H1 (cell line): ENCODE results near the gene KRTAP10-12. TPM values are rescaled to one million over a fixed set of nuclear protein-coding genes. Genes with fewer than 3 reads are reported as not detected.
A peak's percentile ranks its signal among the peaks of the same experiment; 100 is the strongest.

Source experiments
- CTCF ChIA-PET: fragments of 300-600 bp; sonication (Branson Sonifier 250); formaldehyde crosslinking; loops from one replicate; lab custom pipeline; 2021; ENCODE audit not compliant: partially characterized antibody; lab: Charles Lee
- POLR2A ChIA-PET: fragments of 300-600 bp; sonication (Branson Sonifier 250); formaldehyde crosslinking; loops from one replicate; lab custom pipeline; 2021; ENCODE audit warnings: inconsistent platforms; ENCODE audit not compliant: partially characterized antibody; lab: Charles Lee
- DNase-seq, 2 experiments: peaks; one replicate each; pipeline versions ENCODE4 v3.0.0 to v3.0.0-alpha.2; 2010 to 2022; ENCODE audit warnings: low spot score in 2 of 2, low read depth in 1 of 2, mixed read lengths in 1 of 2
- FAIRE-seq: peaks from 2 replicates; lab custom pipeline; 2011; peaks lifted over from hg19 to GRCh38; lab: Jason Lieb, UNC
- H2AFZ ChIP-seq: 2 replicates; pipeline ENCODE4 v1.8.1; 2012; ENCODE audit warnings: low read length, inconsistent platforms
- H2AK5ac ChIP-seq: 2 replicates; pipeline ENCODE4 v1.6.1; 2013; ENCODE audit warnings: low read depth, low read length
- H2BK120ac ChIP-seq: replicated peaks from 2 replicates; pipeline ENCODE3; 2013; ENCODE audit warnings: low read depth, low read length, inconsistent platforms
- H2BK12ac ChIP-seq: 2 replicates; pipeline ENCODE4 v1.6.1; 2013; ENCODE audit warnings: low read depth, low read length
- H2BK15ac ChIP-seq: 2 replicates; pipeline ENCODE4 v1.6.1; 2013; ENCODE audit warnings: low read length
- H2BK20ac ChIP-seq: 2 replicates; pipeline ENCODE4 v1.6.1; 2013; ENCODE audit warnings: low read length
- H2BK5ac ChIP-seq: 2 replicates; pipeline ENCODE4 v1.6.1; 2013; ENCODE audit warnings: low read depth, low read length
- H3K14ac ChIP-seq: 2 replicates; pipeline ENCODE4 v1.6.1; 2013; ENCODE audit warnings: inconsistent platforms; ENCODE audit not compliant: insufficient read length
- H3K18ac ChIP-seq: 2 replicates; pipeline ENCODE4 v1.6.1; 2013; ENCODE audit warnings: low read length; ENCODE audit errors: extremely low read depth
- H3K23ac ChIP-seq: 2 replicates; pipeline ENCODE4 v1.6.1; 2013; ENCODE audit warnings: inconsistent platforms; ENCODE audit not compliant: insufficient read length
- H3K23me2 ChIP-seq: 2 replicates; pipeline ENCODE4 v1.6.1; 2013; ENCODE audit warnings: low read depth, low read length
- H3K27ac ChIP-seq: 2 replicates; pipeline ENCODE4 v1.6.1; 2011; ENCODE audit warnings: low read depth, low read length, inconsistent platforms
- H3K27me3 ChIP-seq, 4 experiments: replicated peaks in 1 of 4; 1 replicate in 1 of 4; 2 replicates in 3 of 4; pipeline versions ENCODE4 v1.6.1 to v1.8.1; 2011 to 2013; ENCODE audit warnings: low read length in 3 of 4, mild to moderate bottlenecking in 3 of 4, inconsistent platforms in 2 of 4, mixed read lengths in 2 of 4, moderate library complexity in 1 of 4; ENCODE audit not compliant: control insufficient read depth in 3 of 4, insufficient read depth in 3 of 4; ENCODE audit errors: extremely low read depth in 1 of 4
- H3K36me3 ChIP-seq, 4 experiments: 2 replicates each; pipeline versions ENCODE4 v1.6.1 to v1.8.1; 2011 to 2013; ENCODE audit warnings: mild to moderate bottlenecking in 4 of 4, low read length in 3 of 4, moderate library complexity in 2 of 4, control low read depth in 1 of 4, inconsistent platforms in 1 of 4; ENCODE audit not compliant: insufficient read depth in 4 of 4, control insufficient read depth in 2 of 4
- H3K4ac ChIP-seq: replicated peaks from 2 replicates; pipeline ENCODE3; 2013; ENCODE audit warnings: low read length, low read depth, mixed read lengths, inconsistent platforms; ENCODE audit not compliant: insufficient read length
- H3K4me1 ChIP-seq, 4 experiments: replicated peaks in 1 of 4; 1 replicate in 1 of 4; 2 replicates in 3 of 4; pipeline versions ENCODE4 v1.6.1 to v1.8.1; 2011 to 2013; ENCODE audit warnings: low read length in 3 of 4, inconsistent platforms in 2 of 4, mixed read lengths in 1 of 4; ENCODE audit not compliant: insufficient read depth in 4 of 4, control insufficient read depth in 3 of 4
- H3K4me2 ChIP-seq, 2 experiments: 2 replicates each; pipeline versions ENCODE4 v1.6.1 to v1.8.1; 2011 to 2013; ENCODE audit warnings: low read depth in 2 of 2, low read length in 2 of 2, control low read depth in 1 of 2, inconsistent platforms in 1 of 2, mild to moderate bottlenecking in 1 of 2; ENCODE audit not compliant: insufficient read depth in 1 of 2
- H3K4me3 ChIP-seq, 4 experiments: fragments of 200-600, 300-600 bp in 1 of 4; sonication (generic), shearing (Covaris generic), sonication (Bioruptor Twin) in 1 of 4; 2 replicates each; pipeline versions ENCODE4 v1.5.1 to v1.8.1; 2011 to 2016; ENCODE audit warnings: low read length in 4 of 4, low read depth in 3 of 4, control low read depth in 2 of 4, inconsistent platforms in 2 of 4, mild to moderate bottlenecking in 2 of 4, mixed read lengths in 1 of 4, moderate library complexity in 1 of 4; ENCODE audit not compliant: insufficient read depth in 2 of 4; ENCODE audit errors: extremely low read depth in 1 of 4
- H3K56ac ChIP-seq: replicated peaks from 2 replicates; pipeline ENCODE3; 2013; ENCODE audit warnings: low read depth, mild to moderate bottlenecking, mixed read lengths, low read length, inconsistent platforms; ENCODE audit not compliant: insufficient read length
- H3K79me1 ChIP-seq: 2 replicates; pipeline ENCODE4 v1.6.1; 2013; ENCODE audit warnings: low read depth, low read length, control low read depth
- H3K79me2 ChIP-seq, 2 experiments: 2 replicates each; pipeline versions ENCODE4 v1.6.1 to v1.8.1; 2012 to 2013; ENCODE audit warnings: low read length in 2 of 2, mild to moderate bottlenecking in 2 of 2, inconsistent platforms in 1 of 2; ENCODE audit not compliant: insufficient read depth in 2 of 2, control insufficient read depth in 1 of 2
- H3K9ac ChIP-seq, 4 experiments: replicated peaks in 1 of 4; 1 replicate in 1 of 4; 2 replicates in 3 of 4; pipeline versions ENCODE4 v1.6.1 to v1.8.1; 2011 to 2013; ENCODE audit warnings: low read depth in 3 of 4, low read length in 3 of 4, control low read depth in 2 of 4, mild to moderate bottlenecking in 2 of 4, moderate library complexity in 2 of 4, inconsistent platforms in 1 of 4; ENCODE audit errors: extremely low read depth in 1 of 4
- H3K9me3 ChIP-seq, 2 experiments: 2 replicates each; pipeline versions ENCODE4 v1.6.1 to v1.8.1; 2012 to 2013; ENCODE audit warnings: mild to moderate bottlenecking in 2 of 2, moderate library complexity in 2 of 2, control low read depth in 1 of 2, inconsistent platforms in 1 of 2, low read depth in 1 of 2, low read length in 1 of 2, mixed read lengths in 1 of 2; ENCODE audit not compliant: insufficient read depth in 2 of 2
- H4K20me1 ChIP-seq, 2 experiments: replicated peaks in 1 of 2; 2 replicates each; pipeline versions ENCODE3 to v1.8.1; 2011 to 2013; ENCODE audit warnings: inconsistent platforms in 2 of 2, low read length in 2 of 2, mild to moderate bottlenecking in 1 of 2; ENCODE audit not compliant: insufficient read depth in 2 of 2, control insufficient read depth in 1 of 2
- H4K5ac ChIP-seq: 2 replicates; pipeline ENCODE4 v1.6.1; 2013; ENCODE audit warnings: low read length, low read depth, mixed read lengths, inconsistent platforms; ENCODE audit not compliant: insufficient read length
- H4K8ac ChIP-seq: 2 replicates; pipeline ENCODE4 v1.8.0; 2013; ENCODE audit warnings: mild to moderate bottlenecking, moderate library complexity, low read length, inconsistent platforms; ENCODE audit not compliant: insufficient read depth; ENCODE audit errors: extremely low read depth
- H4K91ac ChIP-seq: replicated peaks from 2 replicates; pipeline ENCODE3; 2013; ENCODE audit warnings: low read length, mixed read lengths, inconsistent platforms; ENCODE audit not compliant: insufficient read length
- CREB1 ChIP-seq: IDR thresholded peaks from 2 replicates; pipeline ENCODE4 v1.6.1; 2012; ENCODE audit warnings: inconsistent platforms
- EP300 ChIP-seq, 2 experiments: IDR thresholded peaks; 1 replicate in 1 of 2; 2 replicates in 1 of 2; pipeline ENCODE4 v1.6.1; 2011 to 2012; ENCODE audit warnings: low read depth in 2 of 2, low read length in 2 of 2, mild to moderate bottlenecking in 2 of 2, borderline replicate concordance in 1 of 2, inconsistent platforms in 1 of 2, moderate library complexity in 1 of 2
- RFX5 ChIP-seq: IDR thresholded peaks from 2 replicates; pipeline ENCODE4 v1.6.1; 2011; ENCODE audit warnings: low read depth, low read length, improper control_type of control experiment, borderline replicate concordance
- TEAD4 ChIP-seq: IDR thresholded peaks from 2 replicates; pipeline ENCODE4 v1.6.1; 2012; ENCODE audit warnings: low read depth, low read length, inconsistent platforms, mixed read lengths
- WGBS, 2 experiments: shearing (Covaris generic) in 1 of 2; methylation state at CpG; one replicate each; pipeline versions ENCODE4 v1.1.6 to v1.1.7; 2013 to 2015; ENCODE audit warnings: low lambda C conversion rate in 2 of 2, mixed read lengths in 2 of 2, inconsistent platforms in 1 of 2, low coverage in 1 of 2, missing lambda C conversion rate in 1 of 2; ENCODE audit not compliant: insufficient replicate concordance in 2 of 2, insufficient coverage in 1 of 2, insufficient read length in 1 of 2; ENCODE audit errors: extremely low coverage in 1 of 2, missing lambda C conversion rate in 1 of 2; 5-methylcytosine and 5-hydroxymethylcytosine counted together
- polyA plus RNA-seq, 7 experiments: library from polyadenylated mRNA; depleted of rRNA in 3 of 7; stranded (reverse) in 5 of 7; unstranded in 2 of 7; fragments of >200 nt in 5 of 7; fragments of 200-250 nt in 2 of 7; gene quantifications; 1 replicate in 5 of 7; 2 replicates in 1 of 7; 4 replicates in 1 of 7; pipeline versions ENCODE4 v1.2.1 to v1.2.3, GENCODE V29; 2011 to 2013; ENCODE audit warnings: missing spikeins in 2 of 7, mixed read lengths in 2 of 7
- total RNA-seq: library from RNA; stranded (reverse); fragmentation: NEBNext Ultra II Directional; extraction: Animal tissue kit (Norgen Biotek cat#: 25700); gene quantifications from 2 replicates; pipeline ENCODE4 v1.2.1, GENCODE V29; 2021

KRTAP10-12 gene
- total and polyA plus RNA-seq, 2 of the 8 experiments (the other 6 are each of a cell fraction or from before 2014, with no cell fraction given) = not detected

DNA sequence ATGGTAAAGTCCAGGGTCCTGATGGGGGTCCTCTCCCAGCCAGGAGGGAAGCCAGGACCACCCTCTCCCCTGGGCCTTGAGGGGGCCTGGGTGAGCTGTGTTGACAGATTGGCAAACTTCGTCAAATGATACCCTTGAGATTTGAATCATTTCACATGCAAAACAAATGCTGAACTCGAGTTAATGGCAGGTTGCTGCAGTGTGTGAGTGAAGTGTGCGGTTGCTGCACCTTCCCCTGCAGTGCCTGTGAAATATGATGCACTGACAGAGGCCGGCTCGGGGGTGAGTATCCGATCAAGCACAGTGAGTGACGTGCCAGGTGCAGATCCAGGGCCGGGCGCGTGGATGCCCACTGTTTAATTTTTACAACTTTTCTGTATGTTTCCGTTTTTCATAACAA is 9.3 kb upstream of the KRTAP10-12 start:
- H3K18ac ChIP-seq = no peak overlapping the region; the same call in none of the 2 replicates
- 0 out of 2 replicates have a peak overlapping the region, but pooled peaks have one; percentile 72 for H2BK20ac ChIP-seq
- no peak overlapping the region for H2BK120ac ChIP-seq
- no peak overlapping the region for H2BK15ac ChIP-seq
- H3K4ac ChIP-seq = no peak overlapping the region
- H3K27me3 ChIP-seq = no peaks in the 10 kb centered on the region
- H3K9me3 ChIP-seq = 0 out of 4 replicates have a peak, but pooled peaks cover 0 to 2% of the 10 kb centered on the region in 2 experiments
- no peak overlapping the region for H3K4me3 ChIP-seq
- peak overlapping the region; percentile 23 for H4K91ac ChIP-seq
- FAIRE-seq (no peak), DNase-seq (no peak)
- no peaks in the 10 kb centered on the region for H3K36me3 ChIP-seq
- no peak overlapping the region for H3K56ac ChIP-seq
- peaks cover 5 to 11% (median 9%) of the 10 kb centered on the region in 4 experiments for H3K4me1 ChIP-seq
- no peak overlapping the region for H2AK5ac ChIP-seq
- H4K8ac ChIP-seq = no peak overlapping the region
- H4K20me1 ChIP-seq = no peaks in the 10 kb centered on the region
- WGBS, 2 experiments = 84% methylated on average over 11 of the region's 11 CpGs; no CpG with 5 or more reads in 1 of the 2 experiments
- no peak overlapping the region for H3K27ac ChIP-seq
- no peak overlapping the region for H3K9ac ChIP-seq
- no peaks in the 10 kb centered on the region for H3K79me2 ChIP-seq
- no peak overlapping the region for H2BK12ac ChIP-seq
- H4K5ac ChIP-seq = no peak overlapping the region
- H3K4me2 ChIP-seq = no peak overlapping the region
- H3K23ac ChIP-seq = no peak overlapping the region
- CTCF ChIA-PET = interaction anchor here (0.8 to 1.5 kb wide), 6 partner anchors 28 to 197 kb away, joined by 3 to 4 read pairs (median 3); no protein-coding TSS in a partner anchor
- H3K79me1 ChIP-seq = no peaks in the 10 kb centered on the region
- POLR2A ChIA-PET = no interaction called here
- no peak overlapping the region for H2BK5ac ChIP-seq
- no peak for TF ChIP-seq RFX5
- no peak for TF ChIP-seq CREB1
- no peak for TF ChIP-seq EP300 (IDR thresholded peaks at IDR 0.05; ENCODE audit: borderline replicate concordance in 1 of 2, low read depth in 2 of 2, low read length in 2 of 2)
- no peak for TF ChIP-seq TEAD4
- H3K14ac ChIP-seq = no peak overlapping the region
- H2AFZ ChIP-seq = no peak overlapping the region
- H3K23me2 ChIP-seq = no peaks in the 10 kb centered on the region
